GM18867 (cell line): Measurements from ENCODE around the gene HMGN4.

ENCODE experiments used
- ATAC-seq: cut with Tn5 transposase; IDR thresholded peaks from one replicate; pipeline ENCODE4 v1.9.1; 2021; ENCODE audit warnings: mild to moderate bottlenecking, moderate library complexity; ENCODE audit not compliant: unreplicated experiment

Gene HMGN4

GRCh38 chr6:26576407-26576843 lies 38.3 kb downstream of the HMGN4 start:
- no peak for ATAC-seq

GRCh38 chr6:26576929-26577719 lies 39.0 kb downstream of the HMGN4 start:
- ATAC-seq: no peak

- ATAC-seq: no peak
These were observed 39.5 kb downstream of the HMGN4 start for GRCh38 chr6:26577720-26578072.

- no peak for ATAC-seq
These were observed 40.1 kb downstream of the HMGN4 start for GRCh38 chr6:26578279-26578678.

- ATAC-seq: no peak
These were observed 40.6 kb downstream of the HMGN4 start for GRCh38 chr6:26578741-26579140.

- no peak for ATAC-seq
These were observed 43.2 kb downstream of the HMGN4 start for GRCh38 chr6:26581164-26581915.

GRCh38 chr6:26588965-26589364 lies 50.8 kb downstream of the HMGN4 start:
- ATAC-seq: no peak

- ATAC-seq: no peak
These were observed 54.5 kb downstream of the HMGN4 start for GRCh38 chr6:26592649-26593048.

GRCh38 chr6:26593278-26594130 lies 55.3 kb downstream of the HMGN4 start:
- no peak for ATAC-seq

GRCh38 chr6:26594131-26594498 lies 55.9 kb downstream of the HMGN4 start:
- no peak for ATAC-seq

GRCh38 chr6:26594730-26595632 lies 56.8 kb downstream of the HMGN4 start:
- ATAC-seq: no peak

GRCh38 chr6:26595669-26596269 lies 57.6 kb downstream of the HMGN4 start:
- peak; percentile 53 for ATAC-seq
